Sigmoid colon (tissue), 7 donors: Measurements from ENCODE around the gene ATP5ME. TPM values are rescaled to one million over a fixed set of nuclear protein-coding genes. Genes with fewer than 3 reads are reported as not detected.

Experiments used
- DNase-seq: peaks from one replicate; pipeline ENCODE4 v3.0.0-alpha.2; 2019
- H3K27ac ChIP-seq, 4 donors: fragments of 200-600 bp; sonication (generic); one replicate each; pipeline ENCODE4 v1.5.1; 2016 to 2019; ENCODE audit warnings: mild to moderate bottlenecking in 1 of 4
- H3K27me3 ChIP-seq, 3 donors: fragments of 200-600 bp; sonication (generic); one replicate each; pipeline ENCODE4 v1.5.1; 2019; ENCODE audit warnings: mild to moderate bottlenecking in 1 of 3
- H3K36me3 ChIP-seq, 4 donors: fragments of 200-600 bp; sonication (generic); one replicate each; pipeline ENCODE4 v1.5.1; 2016 to 2019
- H3K4me1 ChIP-seq, 4 donors: fragments of 200-600 bp; sonication (generic); one replicate each; pipeline ENCODE4 v1.5.1; 2017 to 2019
- H3K4me3 ChIP-seq, 4 donors: fragments of 200-600 bp; sonication (generic); one replicate each; pipeline ENCODE4 v1.5.1; 2017 to 2019; ENCODE audit warnings: mild to moderate bottlenecking in 2 of 4, moderate library complexity in 1 of 4
- H3K9me3 ChIP-seq, 4 donors: fragments of 200-600 bp in 3 of 4; sonication (generic) in 3 of 4; one replicate each; pipeline versions ENCODE4 v1.5.1 to v1.6.1; 2013 to 2019
- CTCF ChIP-seq, 4 experiments: fragments of 450-650 bp in 3 of 4; fragments of 200-600 bp in 1 of 4; IDR thresholded peaks; one replicate each; pipeline ENCODE4 v1.5.1; 2016 to 2019; ENCODE audit warnings: antibody characterized with exemption in 4 of 4, mild to moderate bottlenecking in 3 of 4, moderate library complexity in 2 of 4
- EP300 ChIP-seq, 4 donors: sonication (generic); formaldehyde crosslinking; IDR thresholded peaks; one replicate each; pipeline ENCODE4 v1.6.1; 2017; ENCODE audit warnings: antibody characterized with exemption in 4 of 4
- POLR2A ChIP-seq, 2 donors: fragments of 450-650 bp; IDR thresholded peaks; one replicate each; pipeline ENCODE4 v1.6.1; 2016; ENCODE audit warnings: antibody characterized with exemption in 2 of 2, mild to moderate bottlenecking in 2 of 2, moderate library complexity in 2 of 2
- POLR2AphosphoS5 ChIP-seq, 4 donors: sonication (generic); formaldehyde crosslinking; IDR thresholded peaks; one replicate each; pipeline ENCODE4 v1.6.1; 2017; ENCODE audit warnings: antibody characterized with exemption in 4 of 4
- WGBS, 2 donors: extraction: QIAGEN DNeasy Blood & Tissue Kit; methylation state at CpG; one replicate each; pipeline ENCODE4 v1.1.7; 2013; 5-methylcytosine and 5-hydroxymethylcytosine counted together
- intact Hi-C: fragments of 100-400 bp; cut with DNase I; formaldehyde crosslinking; loops from one replicate; pipeline ENCODE4 v1.15.1; 2023
- polyA plus RNA-seq, 3 donors: library from polyadenylated mRNA; stranded (reverse); fragments of 200-250 nt; gene quantifications; one replicate each; pipeline ENCODE4 v1.2.3, GENCODE V29; 2013
- total RNA-seq, 4 donors: library from RNA; depleted of rRNA; stranded (reverse); fragments of >200 nt; gene quantifications; one replicate each; pipeline ENCODE4 v1.1.0, GENCODE V29; 2016
- donor health status: healthy with polysubstance abuse.
- donor health status: Bipolar disorder and iron deficiency.
- donor health status: healthy.

Gene ATP5ME
- total and polyA plus RNA-seq, 7 donors = 104 to 1,302 (median 244) TPM

DNA sequence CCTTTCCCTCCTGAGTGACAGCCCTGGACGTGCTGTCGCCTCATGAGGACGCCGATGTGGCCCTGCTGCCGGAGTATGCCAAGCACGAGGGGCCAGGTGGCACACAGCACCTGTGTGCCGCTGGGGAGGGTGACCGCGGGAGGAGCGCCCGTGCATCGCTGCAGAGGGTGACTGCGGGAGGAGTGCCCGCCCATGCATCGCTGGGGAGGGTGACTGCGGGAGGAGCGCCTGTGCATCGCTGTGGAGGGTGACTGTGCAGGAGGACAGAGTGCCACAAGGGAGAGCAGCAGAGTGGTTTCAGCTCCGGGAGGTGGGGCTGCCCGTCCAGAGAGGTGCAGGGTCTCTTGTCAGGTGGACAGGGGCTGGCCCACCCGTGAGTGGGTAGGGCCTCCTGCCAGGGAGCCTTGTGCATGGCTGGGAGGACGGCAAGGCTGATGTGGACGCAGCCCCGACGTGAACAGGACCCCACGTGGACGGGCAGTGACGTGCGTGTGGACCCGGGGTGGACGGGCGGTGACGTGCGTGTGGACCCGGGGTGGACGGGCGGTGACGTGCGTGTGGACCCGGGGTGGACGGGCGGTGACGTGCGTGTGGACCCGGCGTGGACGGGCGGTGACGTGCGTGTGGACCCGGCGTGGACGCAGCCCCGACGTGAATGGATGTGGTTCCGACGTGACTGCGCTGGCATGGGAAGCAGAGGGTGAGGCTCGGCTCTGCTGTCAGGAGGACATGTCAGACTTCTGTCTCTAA lies 46.2 kb upstream of the ATP5ME start:
- no peak for DNase-seq
- Histone ChIP-seq H3K4me1 (peaks cover 0 to 13% (median 4%) of the 10 kb centered on the region in 4 donors), H3K27ac (no peak overlapping the region), H3K4me3 (no peak overlapping the region), H3K9me3 (no peaks in the 10 kb centered on the region), H3K36me3 (peaks cover 0 to 8% (median 0%) of the 10 kb centered on the region in 4 donors), H3K27me3 (no peaks in the 10 kb centered on the region)
- 95 to 96% methylated on average over 59 of the region's 59 CpGs for WGBS, 2 donors
- TF ChIP-seq CTCF (IDR thresholded peaks at IDR 0.05) (no peak), POLR2A (IDR thresholded peaks at IDR 0.05) (no peak), POLR2AphosphoS5 (IDR thresholded peaks at IDR 0.05) (no peak), EP300 (IDR thresholded peaks at IDR 0.05) (no peak)
- intact Hi-C loops = no loop called here

- no peak overlapping the region for H3K27ac ChIP-seq
- no peak overlapping the region for H3K4me3 ChIP-seq
- H3K9me3 ChIP-seq = no peaks in the 10 kb centered on the region
- DNase-seq = no peak
- peaks cover 0 to 13% (median 4%) of the 10 kb centered on the region in 4 donors for H3K4me1 ChIP-seq
- peaks cover 0 to 17% (median 0%) of the 10 kb centered on the region in 4 donors for H3K36me3 ChIP-seq
- 91 to 93% methylated on average over 8 of the region's 8 CpGs for WGBS, 2 donors
- no peaks in the 10 kb centered on the region for H3K27me3 ChIP-seq
- TF ChIP-seq POLR2A (IDR thresholded peaks at IDR 0.05) (no peak), EP300 (IDR thresholded peaks at IDR 0.05) (no peak), POLR2AphosphoS5 (IDR thresholded peaks at IDR 0.05) (no peak), CTCF (IDR thresholded peaks at IDR 0.05) (no peak)
- intact Hi-C loops = no loop called here
Observed at GRCh38 chr4:718460-718859, 44.4 kb upstream of the ATP5ME start.

- intact Hi-C loops = no loop called here
- Histone ChIP-seq H3K9me3 (no peaks in the 10 kb centered on the region), H3K27me3 (no peaks in the 10 kb centered on the region), H3K4me3 (no peak overlapping the region), H3K36me3 (peaks cover 0 to 12% (median 0%) of the 10 kb centered on the region in 4 donors), H3K4me1 (peaks cover 0 to 13% (median 4%) of the 10 kb centered on the region in 4 donors), H3K27ac (no peak overlapping the region)
- 77 to 88% methylated on average over 34 of the region's 34 CpGs for WGBS, 2 donors
- no peak for DNase-seq
- no peak for TF ChIP-seq POLR2AphosphoS5 (IDR thresholded peaks at IDR 0.05)
- TF ChIP-seq CTCF (IDR thresholded peaks at IDR 0.05) = no peak
- TF ChIP-seq POLR2A (IDR thresholded peaks at IDR 0.05) = no peak
- TF ChIP-seq EP300 (IDR thresholded peaks at IDR 0.05) = no peak
Observed at GRCh38 chr4:717601-718320, 43.7 kb upstream of the ATP5ME start.

- H3K9me3 ChIP-seq = no peaks in the 10 kb centered on the region
Observed at GRCh38 chr4:714087-714486, 40.0 kb upstream of the ATP5ME start.

More at GRCh38 chr4:714087-714486, 40.0 kb upstream of the ATP5ME start:
- peaks cover 0 to 5% (median 4%) of the 10 kb centered on the region in 4 donors for H3K4me1 ChIP-seq
- WGBS, 2 donors = 92% methylated on average over 18 of the region's 18 CpGs
- H3K4me3 ChIP-seq = no peak overlapping the region
- DNase-seq = no peak
- intact Hi-C loops = no loop called here
- peaks cover 0 to 9% (median 0%) of the 10 kb centered on the region in 4 donors for H3K36me3 ChIP-seq
- no peak overlapping the region for H3K27ac ChIP-seq
- H3K27me3 ChIP-seq = no peaks in the 10 kb centered on the region
- TF ChIP-seq POLR2A (IDR thresholded peaks at IDR 0.05) = no peak
- TF ChIP-seq POLR2AphosphoS5 (IDR thresholded peaks at IDR 0.05) = no peak
- TF ChIP-seq EP300 (IDR thresholded peaks at IDR 0.05) = no peak
